GM12872 (cell line): ENCODE measurements around the gene SSR4.

Source experiments
- TF ChIP-seq, protein P1 (sequence below): IDR thresholded peaks from 3 replicates; pipeline ENCODE4 v1.5.1; 2011; ENCODE audit warnings: low read depth, mild to moderate bottlenecking, low read length, moderate library complexity; ENCODE audit not compliant: insufficient read depth

SSR4 gene

DNA sequence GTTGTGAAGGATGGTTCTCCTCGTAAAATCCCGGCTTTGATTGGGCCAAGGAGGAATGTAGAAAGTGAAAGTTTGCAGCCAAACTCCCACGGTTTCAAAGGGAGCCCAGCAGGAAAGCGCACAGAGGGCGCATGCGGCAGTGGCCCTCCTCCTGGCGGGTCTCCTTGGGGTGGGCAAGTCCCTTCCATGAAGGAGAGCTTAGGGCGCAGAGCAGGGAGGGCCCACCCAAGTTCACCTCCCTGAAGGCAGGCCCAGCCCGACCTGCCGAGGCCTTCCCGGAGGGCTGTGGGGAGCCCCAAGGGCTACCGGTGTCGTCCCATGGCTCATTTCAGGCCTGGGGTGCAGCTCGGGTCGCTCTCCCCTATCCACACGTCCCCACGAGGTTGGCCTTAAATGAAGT lies 33.8 kb downstream of the SSR4 start:
- TF ChIP-seq, protein P1, sequence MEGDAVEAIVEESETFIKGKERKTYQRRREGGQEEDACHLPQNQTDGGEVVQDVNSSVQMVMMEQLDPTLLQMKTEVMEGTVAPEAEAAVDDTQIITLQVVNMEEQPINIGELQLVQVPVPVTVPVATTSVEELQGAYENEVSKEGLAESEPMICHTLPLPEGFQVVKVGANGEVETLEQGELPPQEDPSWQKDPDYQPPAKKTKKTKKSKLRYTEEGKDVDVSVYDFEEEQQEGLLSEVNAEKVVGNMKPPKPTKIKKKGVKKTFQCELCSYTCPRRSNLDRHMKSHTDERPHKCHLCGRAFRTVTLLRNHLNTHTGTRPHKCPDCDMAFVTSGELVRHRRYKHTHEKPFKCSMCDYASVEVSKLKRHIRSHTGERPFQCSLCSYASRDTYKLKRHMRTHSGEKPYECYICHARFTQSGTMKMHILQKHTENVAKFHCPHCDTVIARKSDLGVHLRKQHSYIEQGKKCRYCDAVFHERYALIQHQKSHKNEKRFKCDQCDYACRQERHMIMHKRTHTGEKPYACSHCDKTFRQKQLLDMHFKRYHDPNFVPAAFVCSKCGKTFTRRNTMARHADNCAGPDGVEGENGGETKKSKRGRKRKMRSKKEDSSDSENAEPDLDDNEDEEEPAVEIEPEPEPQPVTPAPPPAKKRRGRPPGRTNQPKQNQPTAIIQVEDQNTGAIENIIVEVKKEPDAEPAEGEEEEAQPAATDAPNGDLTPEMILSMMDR, result no peak

DNA sequence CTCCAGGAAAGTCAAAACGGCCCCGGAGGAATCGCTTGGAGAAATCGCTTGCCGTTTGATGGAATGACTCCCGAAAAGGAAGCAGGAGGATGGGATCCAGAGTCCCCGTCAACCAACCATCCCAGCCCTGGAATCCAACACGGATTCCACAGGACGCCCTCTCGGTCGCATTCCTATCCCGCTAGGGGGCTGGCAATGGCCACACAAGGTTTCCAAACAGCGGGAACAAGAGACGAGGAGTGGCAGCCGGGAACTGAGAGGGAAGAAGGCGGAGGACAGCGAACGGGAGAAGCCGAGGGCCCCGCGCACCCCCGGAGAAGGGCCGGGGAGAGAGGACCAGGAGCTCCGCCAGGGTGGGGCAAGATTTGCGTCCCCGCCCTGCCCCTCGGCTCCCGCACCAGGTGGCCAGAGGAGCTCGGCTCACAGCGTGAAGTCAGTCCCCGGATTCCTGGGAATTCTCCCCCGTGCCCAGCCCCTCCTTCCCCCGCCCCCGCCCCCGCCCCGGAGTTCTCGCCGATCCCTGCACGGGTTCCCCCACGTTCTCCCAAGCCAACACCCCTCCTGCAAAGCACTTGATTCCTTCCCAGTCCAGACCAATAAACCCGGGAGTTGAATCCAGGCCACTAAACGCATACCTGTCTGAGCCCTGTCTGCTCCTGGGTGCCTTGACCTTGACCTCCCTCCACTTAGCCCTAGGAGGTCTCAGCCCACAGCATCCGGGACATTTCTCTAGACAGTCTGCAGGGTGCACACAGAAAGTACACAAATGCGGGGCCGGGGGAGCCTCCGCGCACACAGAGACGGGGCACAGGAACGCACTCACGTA lies 34.5 kb downstream of the SSR4 start:
- TF ChIP-seq, protein P1, result no peak

DNA sequence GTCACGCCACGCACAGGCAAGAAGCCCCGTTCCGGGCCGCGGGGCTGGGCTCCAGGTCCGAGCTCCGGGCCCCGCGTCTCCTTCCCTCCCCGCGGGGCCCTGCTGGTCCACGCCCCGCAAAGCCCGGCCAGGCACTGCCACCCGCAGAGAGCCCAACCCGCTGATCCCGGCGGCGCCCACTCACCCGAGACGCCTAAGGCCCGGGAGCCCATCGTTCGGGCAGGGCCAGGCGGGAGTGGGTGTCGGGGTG lies 35.0 kb downstream of the SSR4 start:
- TF ChIP-seq, protein P1, result no peak

DNA sequence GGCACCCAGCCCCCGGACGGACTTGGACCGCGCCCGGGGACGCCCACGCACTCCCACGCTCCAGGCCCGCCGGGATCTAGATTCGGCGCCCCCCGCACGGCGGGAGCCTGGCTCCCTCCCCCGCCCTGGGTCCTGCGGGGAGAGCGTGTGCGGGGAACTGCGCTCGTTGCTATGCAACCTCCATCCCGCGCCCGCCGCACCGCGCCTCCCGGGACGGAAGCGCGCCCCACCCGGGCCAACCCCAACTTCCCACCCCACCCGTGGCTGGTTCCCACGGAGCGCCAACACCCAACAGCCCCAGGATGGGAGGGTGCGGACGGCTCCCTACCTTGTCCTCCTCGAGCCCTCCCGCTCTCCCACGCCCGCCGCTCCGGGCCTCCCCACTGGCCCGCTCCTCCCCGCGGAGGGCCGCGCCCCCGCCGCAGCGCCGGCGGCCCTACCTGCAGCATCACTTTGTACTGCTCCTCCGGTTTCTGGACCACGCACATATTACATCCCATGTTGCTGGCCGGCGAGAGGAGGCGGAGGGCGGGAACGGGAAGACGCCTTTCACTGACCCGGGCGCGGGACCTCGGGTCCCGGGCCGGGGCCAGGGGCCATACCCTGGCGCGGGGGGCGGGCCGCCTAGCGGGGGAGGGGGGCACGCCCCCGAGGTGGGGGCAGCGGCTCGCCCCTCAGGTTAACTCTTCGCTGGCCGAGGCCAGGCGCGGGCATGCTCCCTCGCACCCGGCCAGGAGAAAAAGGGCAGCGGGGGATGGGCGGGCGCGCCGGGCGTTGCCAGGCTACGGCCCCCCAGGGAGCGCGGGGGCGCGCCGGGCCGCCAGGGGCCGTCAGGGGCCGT lies 35.6 kb downstream of the SSR4 start, which contains the start of gene PDZD4:
TSS of gene PDZD4 (minus strand) at position 746 of the 841 bp plus-strand sequence. CDS start at position 500, 246 bp downstream.
- TF ChIP-seq, protein P1, result no peak

DNA sequence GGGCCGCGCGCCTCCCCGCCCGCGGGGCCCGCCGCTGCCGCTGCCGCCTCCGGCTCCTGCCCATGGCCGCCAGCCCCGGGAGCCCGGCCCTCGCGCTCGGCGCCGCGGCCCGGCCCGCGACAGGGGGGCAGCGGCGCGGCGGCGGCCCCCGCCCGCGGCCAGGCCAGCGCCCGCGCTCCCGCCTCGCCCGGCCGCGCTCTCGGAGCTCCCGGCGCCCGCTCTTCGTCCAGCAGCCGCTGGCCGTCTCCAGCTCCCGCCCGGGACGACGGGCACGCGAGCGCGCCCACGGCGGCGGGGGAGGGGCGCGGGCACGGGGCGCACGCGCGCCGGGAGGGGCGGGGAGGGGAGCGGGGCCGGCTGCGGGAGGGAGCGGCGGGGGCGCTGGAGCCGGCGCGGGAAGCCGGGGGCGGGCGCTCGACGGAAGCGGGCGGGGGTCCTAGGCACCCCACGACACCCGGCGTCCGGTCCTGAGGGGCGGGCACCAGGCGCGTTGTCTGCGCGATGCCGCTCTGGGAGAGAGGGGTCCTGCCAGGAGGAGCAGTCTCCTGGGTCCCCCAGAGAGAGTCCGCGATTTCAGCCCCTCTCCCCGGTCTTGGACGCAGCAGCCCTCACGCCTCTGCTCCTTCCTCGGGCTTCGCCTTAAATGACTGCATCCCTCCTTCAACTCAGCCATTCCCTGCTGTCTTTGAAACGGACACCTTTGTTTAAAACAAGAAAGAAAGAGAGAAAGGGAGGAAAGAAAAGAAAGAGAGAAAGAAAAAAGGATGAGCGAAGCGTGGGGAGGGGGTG lies 36.4 kb downstream of the SSR4 start:
- TF ChIP-seq, protein P1, result no peak

DNA sequence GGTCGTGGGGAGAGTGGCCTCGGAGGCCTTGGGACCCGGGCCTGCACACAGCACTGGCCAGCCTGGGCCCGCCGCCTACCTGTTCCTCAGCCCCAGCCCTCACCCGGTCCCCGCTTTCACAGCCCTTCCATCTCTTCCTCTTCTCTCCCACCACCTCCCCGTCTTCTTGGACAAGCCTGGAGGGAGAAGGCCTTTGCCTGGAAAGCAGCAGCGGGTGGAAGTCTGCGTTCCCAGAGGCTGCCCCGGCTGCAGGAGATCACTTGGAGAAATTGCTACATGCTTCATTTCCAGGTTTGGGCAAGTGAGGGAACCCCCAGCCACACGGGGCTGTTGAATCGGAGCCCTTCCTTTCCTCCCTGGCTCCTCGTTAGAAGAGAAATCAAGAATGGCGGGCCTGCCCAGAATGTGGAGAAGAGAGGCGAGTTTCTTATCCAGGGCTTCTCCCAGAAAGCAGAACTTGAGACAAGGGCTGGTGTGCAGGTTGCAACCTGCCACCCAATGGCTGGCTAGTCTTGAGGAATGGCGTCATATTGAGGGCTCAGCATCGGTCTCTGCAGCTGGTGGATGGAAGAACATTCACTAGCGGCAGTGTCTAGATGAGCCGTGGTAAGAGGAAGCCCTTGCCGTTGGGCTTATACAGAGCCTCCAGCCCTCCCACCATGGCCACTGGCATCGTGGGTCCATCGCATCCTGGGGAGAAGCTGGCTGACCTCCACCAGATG lies 37.1 kb downstream of the SSR4 start:
- TF ChIP-seq, protein P1, result no peak

DNA sequence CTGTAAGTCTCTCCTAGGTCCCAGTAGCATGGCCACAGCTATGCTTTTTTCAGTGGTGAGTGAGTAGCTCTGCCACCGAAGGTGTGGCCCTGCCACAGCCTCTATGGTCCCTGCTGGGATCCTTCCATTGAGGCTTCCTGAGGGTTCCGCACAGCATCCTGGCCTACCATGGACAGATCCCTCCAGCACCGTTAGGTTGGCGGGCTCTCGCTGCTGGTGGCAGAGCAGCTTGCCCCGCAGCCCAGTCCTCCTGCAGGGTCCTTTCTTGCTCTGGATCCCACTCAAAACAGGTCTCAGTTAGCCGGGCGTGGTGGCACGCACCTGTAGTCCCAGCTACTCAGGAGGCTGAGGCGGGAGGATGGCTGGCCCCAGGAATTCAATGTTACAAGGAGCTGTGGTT lies 38.3 kb downstream of the SSR4 start:
- TF ChIP-seq, protein P1, result no peak
